ENCODE data around the gene VPREB3.
A peak's percentile ranks its signal among the peaks of the same experiment; 100 is the strongest.

Gene VPREB3

DNA sequence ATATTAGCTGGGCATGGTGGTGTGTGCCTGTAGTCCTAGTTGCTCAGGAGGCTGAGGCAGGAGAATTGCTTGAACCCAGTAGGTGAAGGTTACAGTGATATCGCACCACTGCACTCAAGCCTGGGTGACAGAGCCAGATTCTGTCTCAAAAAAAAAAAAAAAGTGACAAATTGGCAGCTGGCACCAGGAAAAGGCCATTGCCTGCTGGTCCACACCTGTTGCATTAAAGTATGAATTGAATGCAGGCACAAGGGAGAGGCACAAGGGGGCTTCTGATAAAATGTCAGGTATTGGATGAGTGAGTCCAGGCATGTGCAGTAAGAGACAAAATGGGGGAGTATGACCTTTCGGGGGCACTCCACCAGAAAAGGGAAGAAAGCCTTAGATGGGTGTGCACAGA lies 31.5 kb downstream of the VPREB3 start:
- DNase-seq: no peak

DNA sequence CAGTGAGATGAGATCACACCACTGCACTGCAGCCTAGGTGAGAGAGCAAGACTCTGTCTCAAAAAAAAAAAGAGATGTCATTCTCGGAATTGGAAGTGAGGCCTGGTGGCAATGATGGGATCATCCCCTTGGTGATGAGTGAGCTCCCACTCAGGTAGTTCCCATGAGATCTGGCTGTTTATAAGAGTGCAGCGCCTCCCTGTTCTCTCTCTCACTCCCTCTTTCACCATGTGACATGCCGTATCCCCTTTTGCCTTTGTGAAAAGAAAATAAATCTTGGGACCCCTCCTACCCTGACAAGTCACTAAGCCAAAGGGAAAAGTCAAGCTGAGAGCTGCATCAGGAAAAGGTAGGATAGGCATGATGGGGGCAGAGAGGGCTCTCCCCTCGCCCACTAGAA lies 32.1 kb downstream of the VPREB3 start:
- no peak for DNase-seq

DNA sequence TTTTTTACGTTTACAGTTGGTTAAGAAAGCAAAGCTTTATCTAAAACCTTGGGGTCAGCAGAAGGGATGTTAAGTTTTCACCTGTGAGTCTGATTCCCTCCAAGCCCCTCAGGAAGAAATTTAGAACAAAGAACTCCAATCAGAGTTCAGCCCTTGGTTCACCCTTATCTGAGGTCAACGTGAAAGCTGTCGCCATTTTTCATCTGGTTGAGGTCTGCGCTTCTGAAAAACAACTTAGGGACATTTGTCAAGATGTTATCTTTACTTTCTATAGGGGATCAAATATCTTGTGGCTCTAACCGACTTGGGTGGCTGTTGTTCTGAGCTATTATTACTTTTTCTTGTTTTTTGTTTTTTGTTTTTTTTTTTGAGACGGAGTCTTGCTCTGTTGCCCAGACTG lies 33.4 kb downstream of the VPREB3 start:
- no peak for DNase-seq

- no peak for DNase-seq
Observed at GRCh38 chr22:23718371-23719165, 35.7 kb downstream of the VPREB3 start.

- DNase-seq: peak; percentile 88
Observed at GRCh38 chr22:23716811-23717801, 37.1 kb downstream of the VPREB3 start.

DNA sequence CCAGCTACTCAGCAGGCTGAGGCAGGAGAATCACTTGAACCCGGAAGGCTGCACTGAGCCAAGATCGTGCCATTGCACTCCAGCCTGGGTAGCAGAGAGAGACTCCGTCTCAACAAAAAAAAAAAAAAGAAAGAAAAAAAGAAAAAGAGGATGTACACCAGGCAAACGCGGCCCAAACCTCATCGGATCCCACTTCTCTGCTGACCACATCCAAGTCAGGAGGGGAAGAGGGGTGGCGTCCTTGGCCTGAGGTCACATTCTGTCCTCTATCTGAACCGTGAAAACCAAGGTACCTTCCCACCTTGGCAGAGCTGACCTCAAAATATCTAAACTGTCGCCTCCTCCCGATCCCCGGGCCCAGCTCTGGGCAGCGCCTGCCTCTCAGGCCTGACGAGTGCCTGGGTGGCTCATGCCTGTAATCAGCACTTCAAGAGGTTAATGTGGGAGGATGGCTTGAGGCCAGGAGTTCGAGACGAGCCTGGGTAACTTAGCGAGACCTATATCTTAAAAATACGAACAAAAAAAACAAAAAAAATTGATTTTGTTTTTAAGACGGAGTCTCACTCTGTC lies 38.3 kb downstream of the VPREB3 start:
- no peak for DNase-seq

DNA sequence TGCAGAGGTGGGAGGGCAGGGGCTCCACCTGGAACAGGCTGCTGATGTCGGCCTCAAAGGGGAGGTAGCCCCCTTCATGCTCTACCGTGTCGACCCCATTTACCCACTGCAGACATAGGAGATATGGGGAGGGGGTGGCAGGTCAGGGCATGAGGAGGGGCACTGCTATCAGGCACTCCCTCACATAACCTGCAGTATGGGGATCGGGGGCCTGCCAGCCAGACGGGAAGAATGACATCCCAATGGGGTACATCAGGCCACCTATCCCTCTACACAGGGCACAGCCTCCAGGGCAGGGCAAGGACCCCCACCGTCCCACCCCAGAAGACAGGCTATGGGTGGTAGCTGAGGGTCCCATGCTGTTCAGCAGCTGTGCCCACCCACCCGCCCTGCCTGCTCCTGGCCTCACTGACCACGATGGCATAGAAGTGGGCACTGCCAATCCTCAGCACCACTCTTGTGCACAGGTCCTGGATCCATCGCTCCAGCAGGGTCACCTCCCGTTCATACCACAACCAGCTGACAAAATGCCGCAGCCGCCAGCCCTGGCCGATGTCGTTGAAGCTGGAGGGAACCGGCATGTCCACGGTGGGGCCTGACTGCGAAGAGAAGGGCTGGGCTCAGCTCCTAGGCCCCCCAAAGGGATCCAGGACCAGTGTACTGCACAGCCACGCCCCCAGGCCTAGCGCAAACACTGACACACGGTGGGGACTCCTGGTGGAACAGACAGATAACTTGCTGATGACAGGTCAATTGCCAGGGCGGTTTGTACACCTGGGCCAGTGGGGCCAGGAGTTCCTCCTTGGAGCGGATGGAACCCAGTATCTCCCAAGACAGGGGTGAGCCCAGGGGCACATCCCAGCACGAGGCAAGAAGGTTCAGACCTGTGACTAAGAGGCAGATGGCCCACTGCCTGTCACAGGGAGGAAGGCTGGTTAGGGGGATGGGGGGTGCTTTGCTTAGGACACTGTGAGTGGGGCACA lies 39.3 kb downstream of the VPREB3 start:
- no peak for DNase-seq

DNA sequence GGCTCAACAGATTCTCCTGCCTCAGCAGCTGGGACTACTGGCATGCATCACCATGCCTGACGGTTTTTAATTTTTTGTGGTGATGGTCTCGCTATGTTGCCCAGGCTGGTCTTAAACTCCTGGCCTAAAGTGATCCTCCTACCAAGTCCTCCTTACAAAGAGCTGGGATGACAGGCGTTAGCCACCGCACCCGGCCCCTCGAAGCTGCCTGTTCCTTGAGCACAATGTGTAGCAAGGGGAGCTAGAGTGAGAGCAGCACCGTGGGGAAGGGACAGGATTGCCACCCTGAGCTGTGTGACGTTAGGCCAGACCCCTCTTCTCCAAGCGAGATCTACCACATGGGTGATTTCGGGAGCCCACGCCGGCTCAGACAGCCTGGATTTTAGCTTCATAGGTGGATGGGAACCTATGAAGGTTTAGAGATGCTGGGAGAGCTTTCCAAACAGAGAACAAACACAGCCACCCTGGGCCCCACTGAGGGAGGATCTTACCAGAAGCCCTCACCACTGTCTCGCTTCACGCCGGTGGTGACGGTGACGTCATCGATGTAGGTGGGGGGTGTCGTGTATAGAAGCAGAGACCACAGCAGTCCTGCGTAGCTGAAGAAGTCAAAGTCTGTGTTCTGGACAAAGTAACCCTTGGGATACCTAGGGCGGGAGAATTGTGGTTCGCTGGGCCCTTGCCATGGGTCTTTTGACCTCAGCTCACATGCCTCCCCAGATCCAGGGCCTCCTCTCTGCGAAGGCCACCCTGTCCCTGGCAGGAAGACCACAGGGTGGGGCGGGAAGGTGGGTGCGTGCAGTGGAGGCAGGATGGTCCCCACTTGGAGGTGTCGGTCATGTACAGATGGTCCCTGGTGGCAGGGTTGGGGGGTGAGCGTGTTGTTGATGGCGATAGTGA lies 40.3 kb downstream of the VPREB3 start:
- peak; percentile 55 for DNase-seq

DNA sequence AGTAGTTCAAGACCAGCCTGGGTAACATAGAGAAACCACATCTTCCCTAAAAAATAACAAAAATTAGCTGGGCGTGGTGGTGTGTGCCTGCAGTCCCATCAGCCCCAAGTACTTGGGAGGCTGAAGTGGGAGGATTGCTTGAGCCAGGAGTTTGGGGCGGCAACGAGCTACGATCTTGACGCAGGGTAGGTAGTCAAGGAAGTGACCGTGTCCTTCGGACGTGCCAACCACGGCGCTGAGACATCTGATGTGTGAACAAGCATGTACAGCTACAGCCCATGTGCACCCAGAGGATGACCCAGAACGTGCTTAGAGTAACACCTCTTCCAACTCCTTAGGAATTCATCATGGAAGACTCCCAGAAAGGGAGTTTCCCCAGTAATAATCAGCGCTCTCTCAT lies 42.0 kb downstream of the VPREB3 start:
- DNase-seq: no peak

- DNase-seq: no peak
Observed at GRCh38 chr22:23709107-23709506, 45.1 kb downstream of the VPREB3 start.

GRCh38 chr22:23708270-23708669 lies 46.0 kb downstream of the VPREB3 start:
- no peak for DNase-seq

DNA sequence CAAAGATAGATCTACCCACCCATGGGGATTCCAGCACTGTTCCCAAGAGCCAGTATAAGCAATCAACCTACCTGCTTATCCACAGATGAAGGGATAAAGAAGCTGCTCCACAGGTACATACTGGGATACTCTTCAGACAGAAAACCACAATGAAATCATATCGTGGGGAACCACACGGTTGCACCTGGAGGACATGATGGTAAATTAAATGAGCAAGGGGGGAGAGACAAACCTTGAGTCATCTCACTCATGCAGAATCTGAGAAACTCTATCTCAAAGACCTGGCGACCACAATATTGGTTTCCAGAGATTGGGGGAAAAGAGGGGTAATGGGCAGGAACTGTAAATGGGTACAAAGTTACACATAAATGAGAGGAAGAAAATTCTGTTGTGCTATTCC lies 48.9 kb downstream of the VPREB3 start:
- DNase-seq: peak; percentile 51

- no peak for DNase-seq
Observed at GRCh38 chr22:23704829-23705228, 49.4 kb downstream of the VPREB3 start.

DNA sequence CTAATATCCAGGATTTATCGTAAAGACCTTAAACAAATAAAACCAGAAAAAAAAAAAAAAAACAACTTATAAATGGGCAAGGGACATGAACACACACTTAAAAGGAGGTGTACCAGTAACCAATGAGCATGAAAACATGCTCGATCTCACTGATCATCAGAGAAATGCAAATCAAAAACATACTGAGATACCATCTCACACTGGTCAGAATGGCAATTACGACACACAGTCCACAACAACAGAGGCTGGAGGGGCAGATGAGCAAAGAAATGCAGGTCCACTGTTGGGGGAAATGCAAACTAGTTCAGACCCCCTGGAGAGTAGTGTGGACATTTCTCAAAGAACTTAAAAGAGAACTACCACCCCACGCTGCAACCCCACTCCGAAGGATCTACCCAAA lies 50.2 kb downstream of the VPREB3 start:
- no peak for DNase-seq

Measured in activated CD4-positive, alpha-beta T cell treated with anti-CD3 and anti-CD28 coated beads for 48 hours (primary cell).